ENCODE results near the gene NCOA3.

The NCOA3 gene

DNA sequence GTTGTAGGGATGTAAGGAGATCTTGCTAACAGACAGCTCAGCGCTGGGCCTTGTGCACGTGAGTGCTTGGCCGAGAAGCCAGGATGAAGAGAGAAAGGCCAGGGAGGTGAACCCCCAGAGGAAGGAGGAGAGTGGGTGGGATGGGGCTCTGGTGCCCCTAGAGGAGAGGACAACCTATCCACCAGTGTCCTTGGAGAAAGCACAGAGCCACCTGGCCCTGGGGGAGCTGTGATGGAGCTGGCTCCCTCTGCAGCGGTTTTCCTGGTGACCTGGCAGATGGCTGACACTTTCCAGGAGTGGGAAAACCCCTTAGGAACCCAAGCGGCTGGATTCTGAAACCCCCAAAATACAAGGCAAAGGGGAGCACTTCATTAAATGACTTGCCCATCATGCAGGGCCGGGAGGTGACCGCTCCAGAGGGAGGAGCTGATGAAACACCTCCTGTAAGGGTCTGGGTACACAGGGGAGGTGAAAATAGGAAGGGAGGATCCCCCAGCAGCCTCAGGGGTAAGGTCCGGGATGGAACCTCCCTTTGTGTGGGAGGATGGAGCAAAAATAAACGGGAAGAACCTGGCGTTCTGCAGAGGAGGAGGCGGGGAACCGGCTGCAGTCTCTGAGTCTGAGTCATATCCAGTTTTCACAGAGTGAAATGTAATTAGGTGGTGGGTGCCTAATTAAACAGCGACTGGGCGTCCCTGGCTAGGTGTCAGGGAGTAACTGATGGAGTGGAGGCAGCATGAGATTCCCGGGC is 203.2 kb downstream of the NCOA3 start:
- TF ChIP-seq, protein P1, sequence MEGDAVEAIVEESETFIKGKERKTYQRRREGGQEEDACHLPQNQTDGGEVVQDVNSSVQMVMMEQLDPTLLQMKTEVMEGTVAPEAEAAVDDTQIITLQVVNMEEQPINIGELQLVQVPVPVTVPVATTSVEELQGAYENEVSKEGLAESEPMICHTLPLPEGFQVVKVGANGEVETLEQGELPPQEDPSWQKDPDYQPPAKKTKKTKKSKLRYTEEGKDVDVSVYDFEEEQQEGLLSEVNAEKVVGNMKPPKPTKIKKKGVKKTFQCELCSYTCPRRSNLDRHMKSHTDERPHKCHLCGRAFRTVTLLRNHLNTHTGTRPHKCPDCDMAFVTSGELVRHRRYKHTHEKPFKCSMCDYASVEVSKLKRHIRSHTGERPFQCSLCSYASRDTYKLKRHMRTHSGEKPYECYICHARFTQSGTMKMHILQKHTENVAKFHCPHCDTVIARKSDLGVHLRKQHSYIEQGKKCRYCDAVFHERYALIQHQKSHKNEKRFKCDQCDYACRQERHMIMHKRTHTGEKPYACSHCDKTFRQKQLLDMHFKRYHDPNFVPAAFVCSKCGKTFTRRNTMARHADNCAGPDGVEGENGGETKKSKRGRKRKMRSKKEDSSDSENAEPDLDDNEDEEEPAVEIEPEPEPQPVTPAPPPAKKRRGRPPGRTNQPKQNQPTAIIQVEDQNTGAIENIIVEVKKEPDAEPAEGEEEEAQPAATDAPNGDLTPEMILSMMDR (conservative IDR thresholded peaks at IDR 0.05) = no peak
- H3K27ac ChIP-seq = no peak overlapping the region

DNA sequence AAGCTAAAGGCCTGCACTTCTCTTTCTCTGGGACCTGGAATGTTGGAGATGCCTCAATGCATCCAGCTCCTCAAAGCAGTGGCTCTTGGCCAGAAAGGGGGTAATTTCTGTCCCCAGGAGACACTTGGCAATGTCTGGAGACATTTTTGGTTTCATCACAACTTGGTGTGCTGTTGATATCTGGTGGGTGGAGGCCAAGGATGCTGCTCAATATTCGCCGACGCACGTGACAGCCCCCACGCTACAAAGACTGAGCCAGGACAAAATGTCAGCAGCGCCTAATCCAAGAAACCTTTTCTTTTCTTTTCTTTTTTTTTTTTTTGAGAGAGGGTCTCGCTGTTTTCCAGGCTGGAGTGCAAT is 203.8 kb downstream of the NCOA3 start:
- TF ChIP-seq, protein P1 (conservative IDR thresholded peaks at IDR 0.05) = no peak
- no peak overlapping the region for H3K27ac ChIP-seq

DNA sequence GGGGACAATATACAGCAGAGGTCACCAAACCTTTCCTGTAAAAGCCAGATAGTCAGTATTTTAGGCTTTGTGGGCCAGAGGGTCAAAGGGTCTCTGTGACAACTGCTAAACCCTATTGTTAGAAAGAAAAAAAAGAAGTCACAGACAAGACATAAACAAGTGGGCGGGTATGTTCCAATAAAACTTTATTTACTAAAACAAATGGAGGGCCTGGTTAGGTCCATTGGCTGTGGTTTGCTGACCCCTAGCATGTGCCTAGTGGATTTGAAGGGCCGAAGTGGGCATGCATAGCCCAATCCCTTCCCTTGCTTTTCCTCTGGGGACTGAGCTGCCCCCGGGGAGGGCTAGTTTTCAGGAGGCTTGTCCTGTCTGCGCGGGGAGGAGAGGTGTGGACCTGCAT is 204.7 kb downstream of the NCOA3 start:
- TF ChIP-seq, protein P1 (conservative IDR thresholded peaks at IDR 0.05) = no peak

More for the DNA sequence above, 204.7 kb downstream of the NCOA3 start:
- H3K27ac ChIP-seq = no peak overlapping the region
